Keratinocyte (primary cell): ENCODE measurements around the gene GDF11. TPM values are rescaled to one million over a fixed set of nuclear protein-coding genes. Genes with fewer than 3 reads are reported as not detected.

Experiments
- DNase-seq: peaks from one replicate; pipeline ENCODE4 v3.0.0-alpha.2; 2011; ENCODE audit warnings: low read depth, missing footprints, low spot score
- FAIRE-seq: peaks from 2 replicates; lab custom pipeline; 2011; peaks lifted over from hg19 to GRCh38; lab: Jason Lieb, UNC
- H2AFZ ChIP-seq: 2 replicates; pipeline ENCODE4 v1.6.0; 2012; ENCODE audit warnings: low read length, control low read depth, inconsistent platforms; ENCODE audit not compliant: control insufficient read depth
- H3K27ac ChIP-seq: 2 replicates; pipeline ENCODE4 v1.5.1; 2011; ENCODE audit warnings: low read length; ENCODE audit not compliant: control insufficient read depth, insufficient read depth
- H3K27me3 ChIP-seq: 3 replicates; pipeline ENCODE4 v1.6.0; 2011; ENCODE audit warnings: low read length; ENCODE audit not compliant: control insufficient read depth, insufficient read depth; ENCODE audit errors: extremely low read depth
- H3K36me3 ChIP-seq, 2 experiments: 2 replicates in 1 of 2; 3 replicates in 1 of 2; pipeline ENCODE4 v1.5.1; 2011; ENCODE audit warnings: low read length in 2 of 2, mild to moderate bottlenecking in 1 of 2; ENCODE audit not compliant: control insufficient read depth in 2 of 2, insufficient read depth in 2 of 2; ENCODE audit errors: extremely low read depth in 1 of 2
- H3K4me1 ChIP-seq: 3 replicates; pipeline ENCODE4 v1.5.1; 2011; ENCODE audit warnings: low read length; ENCODE audit not compliant: control insufficient read depth, insufficient read depth; ENCODE audit errors: extremely low read depth
- H3K4me2 ChIP-seq: 3 replicates; pipeline ENCODE4 v1.6.0; 2011; ENCODE audit warnings: low read depth, low read length; ENCODE audit not compliant: control insufficient read depth, insufficient read depth; ENCODE audit errors: extremely low read depth
- H3K4me3 ChIP-seq, 3 experiments: fragments of 200-600 bp in 1 of 3; sonication (generic) in 1 of 3; 2 replicates in 2 of 3; 3 replicates in 1 of 3; pipeline ENCODE4 v1.5.1; 2011 to 2016; ENCODE audit warnings: low read length in 3 of 3, mild to moderate bottlenecking in 3 of 3, control low read depth in 2 of 3, inconsistent platforms in 1 of 3, low read depth in 1 of 3, mixed read lengths in 1 of 3, mixed run types in 1 of 3, moderate library complexity in 1 of 3; ENCODE audit not compliant: control insufficient read depth in 2 of 3, insufficient read depth in 2 of 3; ENCODE audit errors: extremely low read depth in 1 of 3
- H3K79me2 ChIP-seq: 2 replicates; pipeline ENCODE4 v1.6.0; 2012; ENCODE audit warnings: low read length; ENCODE audit not compliant: control insufficient read depth, insufficient read depth
- H3K9ac ChIP-seq: 3 replicates; pipeline ENCODE4 v1.6.0; 2011; ENCODE audit warnings: low read length; ENCODE audit not compliant: control insufficient read depth, insufficient read depth; ENCODE audit errors: extremely low read depth
- H3K9me1 ChIP-seq: 3 replicates; pipeline ENCODE4 v1.6.0; 2011; ENCODE audit warnings: low read length; ENCODE audit not compliant: control insufficient read depth, insufficient read depth; ENCODE audit errors: extremely low read depth
- H3K9me3 ChIP-seq: 2 replicates; pipeline ENCODE4 v1.5.1; 2012; ENCODE audit warnings: low read depth, low read length; ENCODE audit not compliant: control insufficient read depth
- H4K20me1 ChIP-seq: 3 replicates; pipeline ENCODE4 v1.6.0; 2011; ENCODE audit warnings: low read length; ENCODE audit not compliant: control insufficient read depth, insufficient read depth; ENCODE audit errors: extremely low read depth
- EZH2 ChIP-seq: IDR thresholded peaks from one replicate; pipeline ENCODE4 v1.6.1; 2012; ENCODE audit warnings: inconsistent platforms, mild to moderate bottlenecking, low read length, moderate library complexity
- dilution Hi-C: fragments of 300-500 bp; cut with MboI; formaldehyde crosslinking; loops from one replicate; pipeline ENCODE4 v1.7.0; 2020; ENCODE audit warnings: low sequenced_read_pairs; ENCODE audit not compliant: extremely low pct_ligation_motif_present
- polyA plus RNA-seq, 5 experiments: library from polyadenylated mRNA; depleted of rRNA in 3 of 5; stranded (reverse) in 3 of 5; stranded (forward) in 1 of 5; unstranded in 1 of 5; fragments of >200 nt; gene quantifications; 1 replicate in 1 of 5; 2 replicates in 3 of 5; 3 replicates in 1 of 5; pipeline versions ENCODE4 v1.2.1 to v1.2.3, GENCODE V29; 2011 to 2012; ENCODE audit warnings: missing spikeins in 2 of 5, low read depth in 1 of 5, low replicate concordance in 1 of 5
- TF ChIP-seq, protein P1 (sequence below), 3 experiments: IDR thresholded peaks in 1 of 3; conservative IDR thresholded peaks in 1 of 3; optimal IDR thresholded peaks in 1 of 3; 2 replicates in 2 of 3; 3 replicates in 1 of 3; pipeline versions ENCODE3 to v1.5.1; 2011; ENCODE audit warnings: low read length in 3 of 3, mild to moderate bottlenecking in 3 of 3, moderate library complexity in 2 of 3, control low read depth in 1 of 3, inconsistent platforms in 1 of 3; ENCODE audit not compliant: insufficient read depth in 2 of 3; ENCODE audit errors: extremely low read depth in 1 of 3

The GDF11 gene
- polyA plus RNA-seq, 1 donor (not counting 4 experiments of a cell fraction or from before 2014, with no cell fraction given), result 2.7 TPM

DNA sequence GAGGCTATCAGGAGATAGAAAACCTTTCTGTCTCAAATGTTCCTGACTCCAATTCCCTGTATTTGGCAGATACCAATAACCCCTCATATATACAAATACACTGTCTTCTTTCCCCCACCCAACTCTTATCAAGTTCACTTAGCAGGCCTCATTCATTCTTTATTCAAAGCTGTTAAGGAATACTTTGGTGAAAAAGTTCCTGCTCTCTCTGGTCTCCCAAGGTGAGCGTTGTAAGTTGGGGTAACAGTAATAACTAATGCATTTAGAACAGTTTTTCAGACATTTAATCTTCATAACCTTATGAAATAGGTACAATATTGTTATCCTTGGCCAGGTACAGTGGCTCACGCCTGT, 3.9 kb upstream of the GDF11 start:
- TF ChIP-seq, protein P1, sequence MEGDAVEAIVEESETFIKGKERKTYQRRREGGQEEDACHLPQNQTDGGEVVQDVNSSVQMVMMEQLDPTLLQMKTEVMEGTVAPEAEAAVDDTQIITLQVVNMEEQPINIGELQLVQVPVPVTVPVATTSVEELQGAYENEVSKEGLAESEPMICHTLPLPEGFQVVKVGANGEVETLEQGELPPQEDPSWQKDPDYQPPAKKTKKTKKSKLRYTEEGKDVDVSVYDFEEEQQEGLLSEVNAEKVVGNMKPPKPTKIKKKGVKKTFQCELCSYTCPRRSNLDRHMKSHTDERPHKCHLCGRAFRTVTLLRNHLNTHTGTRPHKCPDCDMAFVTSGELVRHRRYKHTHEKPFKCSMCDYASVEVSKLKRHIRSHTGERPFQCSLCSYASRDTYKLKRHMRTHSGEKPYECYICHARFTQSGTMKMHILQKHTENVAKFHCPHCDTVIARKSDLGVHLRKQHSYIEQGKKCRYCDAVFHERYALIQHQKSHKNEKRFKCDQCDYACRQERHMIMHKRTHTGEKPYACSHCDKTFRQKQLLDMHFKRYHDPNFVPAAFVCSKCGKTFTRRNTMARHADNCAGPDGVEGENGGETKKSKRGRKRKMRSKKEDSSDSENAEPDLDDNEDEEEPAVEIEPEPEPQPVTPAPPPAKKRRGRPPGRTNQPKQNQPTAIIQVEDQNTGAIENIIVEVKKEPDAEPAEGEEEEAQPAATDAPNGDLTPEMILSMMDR (optimal IDR thresholded peaks at IDR 0.05 in 1 of 3, IDR thresholded peaks at IDR 0.05 in 1 of 3, conservative IDR thresholded peaks at IDR 0.05 in 1 of 3; ENCODE audit: extremely low read depth in 1 of 3, insufficient read depth in 2 of 3, low read length in 3 of 3), result no peak
- TF ChIP-seq EZH2, result no peak
- H3K9ac ChIP-seq, result no peak overlapping the region
- H3K4me3 ChIP-seq, result peak overlapping the region in 1 of 3 experiments; percentile 75
- no peaks in the 10 kb centered on the region for H3K27me3 ChIP-seq
- FAIRE-seq (no peak), DNase-seq (no peak)
- H3K9me3 ChIP-seq, result no peaks in the 10 kb centered on the region
- H3K9me1 ChIP-seq, result no peaks in the 10 kb centered on the region
- no peak overlapping the region for H2AFZ ChIP-seq
- no peaks in the 10 kb centered on the region for H3K79me2 ChIP-seq
- dilution Hi-C loops, result no loop called here
- peak overlapping the region; percentile 81 for H3K4me2 ChIP-seq
- no peak overlapping the region for H3K27ac ChIP-seq
- H3K4me1 ChIP-seq, result peaks cover 11% of the 10 kb centered on the region
- H3K36me3 ChIP-seq, result no peaks in the 10 kb centered on the region
- H4K20me1 ChIP-seq, result no peaks in the 10 kb centered on the region

DNA sequence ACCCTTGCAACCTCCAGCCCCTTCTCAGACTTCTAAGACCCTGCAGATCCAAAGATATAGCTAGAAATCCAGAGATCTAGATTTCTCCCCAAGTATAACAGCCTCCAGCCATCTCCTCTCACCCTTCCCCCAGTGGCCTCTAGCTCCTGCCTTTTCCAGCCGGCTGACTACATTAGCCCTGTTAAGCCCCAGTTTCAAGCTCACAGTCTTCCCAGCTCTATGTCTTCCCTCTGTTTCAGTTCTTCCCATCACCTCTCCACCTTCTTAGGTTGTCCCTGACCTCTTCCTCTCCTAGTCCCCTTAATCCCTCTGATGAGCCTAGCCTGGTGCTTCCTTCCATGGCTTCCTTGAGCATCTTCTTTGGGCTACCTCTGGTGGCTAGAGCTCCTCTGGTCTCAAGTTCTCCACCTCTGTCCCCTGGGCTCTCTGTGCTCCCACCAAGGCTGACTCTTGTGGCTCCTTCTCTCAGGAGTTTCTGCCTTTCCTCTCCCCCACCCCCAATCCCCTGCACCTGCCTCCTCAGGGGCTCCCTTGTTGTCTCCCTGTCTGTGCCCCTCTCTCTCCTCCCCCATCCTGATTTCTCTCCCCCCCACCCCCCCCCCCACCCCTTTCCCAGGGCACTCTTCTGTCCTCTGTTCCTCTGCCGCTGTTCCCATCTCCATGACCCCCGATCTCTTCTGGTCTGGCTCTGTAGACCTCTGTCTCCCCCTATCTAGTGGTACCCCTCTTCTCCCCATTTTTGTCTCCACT, 816 bp upstream of the GDF11 start:
- no peaks in the 10 kb centered on the region for H4K20me1 ChIP-seq
- peaks cover 15% of the 10 kb centered on the region for H3K4me1 ChIP-seq
- no peak for DNase-seq
- H3K27me3 ChIP-seq, result no peaks in the 10 kb centered on the region
- no peaks in the 10 kb centered on the region for H3K79me2 ChIP-seq
- H3K4me2 ChIP-seq, result peak overlapping the region; percentile 84
- H3K9me3 ChIP-seq, result no peaks in the 10 kb centered on the region
- no peaks in the 10 kb centered on the region for H3K9me1 ChIP-seq
- peak overlapping the region; percentile 78 for H2AFZ ChIP-seq
- no peak overlapping the region for H3K27ac ChIP-seq
- no peaks in the 10 kb centered on the region for H3K36me3 ChIP-seq
- no peak for FAIRE-seq
- dilution Hi-C loops, result no loop called here
- TF ChIP-seq EZH2, result no peak
- TF ChIP-seq, protein P1 (optimal IDR thresholded peaks at IDR 0.05 in 1 of 3, IDR thresholded peaks at IDR 0.05 in 1 of 3, conservative IDR thresholded peaks at IDR 0.05 in 1 of 3; ENCODE audit: extremely low read depth in 1 of 3, insufficient read depth in 2 of 3, low read length in 3 of 3), result no peak
- peak overlapping the region; percentile 20 for H3K9ac ChIP-seq
- H3K4me3 ChIP-seq, result peak overlapping the region in 2 of 3 experiments; percentile 60 to 64
